Chondrocyte (in vitro differentiated cells): ENCODE results near the gene AKAP13. TPM values are rescaled to one million over a fixed set of nuclear protein-coding genes. Genes with fewer than 3 reads are reported as not detected.
A peak's percentile ranks its signal among the peaks of the same experiment; 100 is the strongest.

Experiments
- DNase-seq: peaks from one replicate; pipeline ENCODE4 v3.0.0; 2021; ENCODE audit warnings: mixed read lengths, low spot score
- H3K27ac Mint-ChIP-seq: one replicate; pipeline ENCODE4 v1.8.0; 2021; ENCODE audit warnings: mild to moderate bottlenecking, moderate library complexity, mixed read lengths; ENCODE audit not compliant: unreplicated experiment
- H3K27me3 Mint-ChIP-seq: 2 replicates; pipeline ENCODE4 v1.8.0; 2021; ENCODE audit warnings: low read depth, mixed read lengths
- H3K36me3 Mint-ChIP-seq: 2 replicates; pipeline ENCODE4 v1.8.0; 2021; ENCODE audit warnings: low read depth, mixed read lengths
- H3K4me1 Mint-ChIP-seq: 2 replicates; pipeline ENCODE4 v1.8.0; 2021; ENCODE audit warnings: low read depth, mild to moderate bottlenecking, mixed read lengths
- H3K4me3 Mint-ChIP-seq: one replicate; pipeline ENCODE4 v1.8.0; 2021; ENCODE audit warnings: mild to moderate bottlenecking, moderate library complexity, mixed read lengths; ENCODE audit not compliant: unreplicated experiment
- H3K9me3 Mint-ChIP-seq: 2 replicates; pipeline ENCODE4 v1.8.0; 2021; ENCODE audit warnings: low read depth, mixed read lengths
- total RNA-seq: library from RNA; stranded (reverse); gene quantifications from 3 replicates; pipeline ENCODE4 v1.2.1, GENCODE V29; 2021
- TF ChIP-seq, protein P1 (sequence below): fragments of 200-600 bp; sonication (generic); IDR thresholded peaks from 2 replicates; pipeline ENCODE4 v1.5.0; 2021; ENCODE audit warnings: antibody characterized with exemption, mild to moderate bottlenecking, moderate library complexity

Gene AKAP13
- total RNA-seq, 1 donor from 2014 or later: 80.6 TPM

DNA sequence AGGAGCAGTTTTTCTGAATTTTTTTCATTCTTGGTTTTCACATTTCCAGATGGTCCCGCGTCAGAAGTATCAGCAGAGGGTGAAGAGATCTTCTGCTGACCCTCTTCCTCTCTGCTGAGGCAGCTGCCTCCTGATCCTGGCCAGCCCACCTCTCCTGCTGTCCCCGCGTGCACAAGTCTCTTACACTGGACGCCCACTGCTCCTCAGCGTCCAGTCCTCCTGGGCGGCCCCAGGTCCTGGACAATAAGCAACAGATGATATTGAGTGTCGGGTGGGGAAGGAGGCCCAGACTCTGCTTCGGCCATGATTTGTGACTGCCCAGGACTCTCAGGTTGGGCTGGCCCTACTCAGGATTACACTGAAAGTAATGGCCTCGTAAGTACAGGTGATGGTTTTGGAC, 364.2 kb downstream of the AKAP13 start:
- DNase-seq: no peak
- TF ChIP-seq, protein P1, sequence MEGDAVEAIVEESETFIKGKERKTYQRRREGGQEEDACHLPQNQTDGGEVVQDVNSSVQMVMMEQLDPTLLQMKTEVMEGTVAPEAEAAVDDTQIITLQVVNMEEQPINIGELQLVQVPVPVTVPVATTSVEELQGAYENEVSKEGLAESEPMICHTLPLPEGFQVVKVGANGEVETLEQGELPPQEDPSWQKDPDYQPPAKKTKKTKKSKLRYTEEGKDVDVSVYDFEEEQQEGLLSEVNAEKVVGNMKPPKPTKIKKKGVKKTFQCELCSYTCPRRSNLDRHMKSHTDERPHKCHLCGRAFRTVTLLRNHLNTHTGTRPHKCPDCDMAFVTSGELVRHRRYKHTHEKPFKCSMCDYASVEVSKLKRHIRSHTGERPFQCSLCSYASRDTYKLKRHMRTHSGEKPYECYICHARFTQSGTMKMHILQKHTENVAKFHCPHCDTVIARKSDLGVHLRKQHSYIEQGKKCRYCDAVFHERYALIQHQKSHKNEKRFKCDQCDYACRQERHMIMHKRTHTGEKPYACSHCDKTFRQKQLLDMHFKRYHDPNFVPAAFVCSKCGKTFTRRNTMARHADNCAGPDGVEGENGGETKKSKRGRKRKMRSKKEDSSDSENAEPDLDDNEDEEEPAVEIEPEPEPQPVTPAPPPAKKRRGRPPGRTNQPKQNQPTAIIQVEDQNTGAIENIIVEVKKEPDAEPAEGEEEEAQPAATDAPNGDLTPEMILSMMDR: no peak
- Mint-ChIP-seq H3K4me3 (no peak overlapping the region), H3K4me1 (peaks cover 19% of the 10 kb centered on the region), H3K27ac (peak overlapping the region; percentile 3), H3K36me3 (peaks cover 39% of the 10 kb centered on the region), H3K9me3 (no peaks in the 10 kb centered on the region), H3K27me3 (no peaks in the 10 kb centered on the region)

DNA sequence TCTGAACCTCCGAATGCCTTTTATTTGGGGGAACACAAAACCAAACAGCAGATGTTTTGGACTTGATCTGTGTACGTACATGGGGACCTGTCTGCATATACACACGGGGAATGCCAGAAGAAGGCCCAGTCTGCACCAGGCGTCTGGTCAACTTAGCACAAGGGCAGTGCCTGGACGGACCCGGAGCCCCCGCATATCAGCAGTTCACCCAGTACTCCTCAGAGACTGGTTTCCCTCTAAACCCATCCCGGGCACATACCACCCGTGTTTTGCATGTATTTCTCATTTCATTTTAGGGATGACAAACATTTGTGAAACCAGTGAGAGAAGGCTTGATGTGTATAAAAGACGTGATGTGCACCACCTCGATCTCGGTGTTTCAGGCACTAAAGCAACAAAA, 364.6 kb downstream of the AKAP13 start:
- Mint-ChIP-seq H3K36me3 (peaks cover 35% of the 10 kb centered on the region), H3K27me3 (no peaks in the 10 kb centered on the region), H3K4me3 (no peak overlapping the region)

DNA sequence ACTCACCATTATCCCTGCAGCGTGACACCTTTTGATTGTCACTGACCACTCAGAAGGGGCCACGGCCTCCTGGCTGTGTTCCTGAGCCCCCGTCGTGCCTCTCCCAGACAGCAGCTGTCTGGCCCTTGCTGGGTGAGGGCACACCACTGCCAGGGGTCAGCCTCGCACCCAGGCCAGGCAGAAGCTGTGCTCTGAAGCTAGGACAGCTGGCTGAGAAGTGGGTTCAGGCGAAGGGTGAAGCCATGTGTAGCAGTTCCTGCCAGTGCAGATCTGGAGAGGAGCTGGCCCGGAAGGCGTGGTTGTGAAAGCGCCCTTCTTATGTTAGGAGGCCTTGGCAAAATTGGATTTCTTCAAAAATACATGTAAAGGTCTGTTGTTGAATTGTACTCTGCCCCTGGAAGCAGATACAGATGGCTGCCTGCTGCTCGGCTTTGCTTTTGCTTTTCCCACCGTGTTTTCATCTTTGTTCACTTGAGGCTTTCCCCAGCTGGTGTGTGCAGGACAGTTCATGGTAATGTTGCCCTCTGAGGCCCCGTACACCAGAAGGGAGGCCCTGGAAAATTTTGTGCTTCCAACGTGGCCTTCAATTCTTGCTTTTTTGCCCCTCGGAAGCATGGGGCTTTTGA, 365.2 kb downstream of the AKAP13 start:
- H3K4me3 Mint-ChIP-seq: no peak overlapping the region
- no peak for DNase-seq
- H3K36me3 Mint-ChIP-seq: peaks cover 33% of the 10 kb centered on the region
- H3K4me1 Mint-ChIP-seq: peaks cover 14% of the 10 kb centered on the region
- no peaks in the 10 kb centered on the region for H3K9me3 Mint-ChIP-seq
- no peaks in the 10 kb centered on the region for H3K27me3 Mint-ChIP-seq
- TF ChIP-seq, protein P1: no peak
- no peak overlapping the region for H3K27ac Mint-ChIP-seq

More for the DNA sequence above, 364.6 kb downstream of the AKAP13 start:
- no peak for DNase-seq
- H3K27ac Mint-ChIP-seq: no peak overlapping the region
- no peaks in the 10 kb centered on the region for H3K9me3 Mint-ChIP-seq
- TF ChIP-seq, protein P1: no peak
- H3K4me1 Mint-ChIP-seq: peaks cover 15% of the 10 kb centered on the region

DNA sequence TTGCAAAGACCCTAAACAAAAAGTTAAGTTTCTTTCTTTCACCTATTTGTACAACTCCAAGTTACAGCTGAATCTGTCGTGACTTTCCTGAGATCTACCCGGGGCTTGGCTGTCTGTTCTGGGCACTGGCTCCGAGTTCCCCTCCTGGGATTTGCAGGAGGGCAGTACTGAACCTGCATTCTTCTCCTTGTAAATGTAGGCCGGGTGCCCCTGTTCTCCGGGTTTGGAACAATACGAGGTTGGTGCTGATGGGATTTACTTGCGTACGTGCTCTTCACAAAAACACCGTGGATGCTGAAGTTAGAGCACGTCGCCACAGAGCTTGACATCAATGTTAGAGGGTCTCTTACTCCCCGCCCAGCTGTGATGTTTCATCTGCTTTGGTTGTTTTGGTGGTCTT, 366.2 kb downstream of the AKAP13 start:
- DNase-seq: no peak
- peaks cover 18% of the 10 kb centered on the region for H3K4me1 Mint-ChIP-seq
- peak overlapping the region; percentile 24 for H3K27ac Mint-ChIP-seq

DNA sequence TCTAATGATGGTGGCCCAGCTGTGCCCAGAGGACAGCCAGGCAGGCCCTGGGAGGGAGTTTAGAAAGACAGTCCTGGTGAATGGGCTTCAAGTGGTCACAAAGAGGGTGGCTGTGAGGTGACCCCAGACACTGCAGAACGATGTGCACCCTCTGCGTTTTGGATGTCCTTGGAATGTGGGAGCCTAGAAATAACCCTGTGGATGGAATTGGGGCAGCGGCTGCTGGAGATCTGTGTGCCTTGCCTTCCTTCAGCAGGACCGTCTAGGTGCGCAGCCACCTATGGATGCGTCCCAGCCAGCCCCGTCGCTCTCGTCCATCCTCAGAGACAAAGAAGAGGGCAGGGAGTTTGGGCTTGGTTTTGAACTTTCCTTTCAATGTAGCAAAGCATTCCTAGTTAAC, 367.8 kb downstream of the AKAP13 start:
- DNase-seq: no peak
- no peak overlapping the region for H3K4me3 Mint-ChIP-seq
- peaks cover 12% of the 10 kb centered on the region for H3K4me1 Mint-ChIP-seq
- peaks cover 24% of the 10 kb centered on the region for H3K36me3 Mint-ChIP-seq
- H3K27me3 Mint-ChIP-seq: no peaks in the 10 kb centered on the region
- H3K9me3 Mint-ChIP-seq: no peaks in the 10 kb centered on the region
- no peak overlapping the region for H3K27ac Mint-ChIP-seq
- TF ChIP-seq, protein P1: no peak

More for the DNA sequence above, 366.2 kb downstream of the AKAP13 start:
- TF ChIP-seq, protein P1: no peak
- Mint-ChIP-seq H3K9me3 (no peaks in the 10 kb centered on the region), H3K4me3 (no peak overlapping the region), H3K36me3 (peaks cover 29% of the 10 kb centered on the region), H3K27me3 (no peaks in the 10 kb centered on the region)
